Liver (tissue), 3 donors: ENCODE results near the gene CALML5.

Source experiments
- GABPA ChIP-seq, 2 donors: IDR thresholded peaks in 1 of 2; conservative IDR thresholded peaks in 1 of 2; 2 replicates each; pipeline ENCODE4 v1.6.1; 2016; ENCODE audit warnings: antibody characterized with exemption in 2 of 2, mild to moderate bottlenecking in 1 of 2, moderate library complexity in 1 of 2
- JUND ChIP-seq, 2 donors: IDR thresholded peaks; 2 replicates each; pipeline ENCODE4 v1.6.1; 2016; ENCODE audit warnings: antibody characterized with exemption in 2 of 2
- SP1 ChIP-seq: IDR thresholded peaks from 2 replicates; pipeline ENCODE4 v1.6.1; 2018; ENCODE audit warnings: antibody characterized with exemption, mild to moderate bottlenecking
- TAF1 ChIP-seq: conservative IDR thresholded peaks from 2 replicates; pipeline ENCODE4 v1.6.1; 2016; ENCODE audit warnings: antibody characterized with exemption, mild to moderate bottlenecking
- YY1 ChIP-seq: IDR thresholded peaks from 2 replicates; pipeline ENCODE4 v1.6.1; 2016; ENCODE audit warnings: antibody characterized with exemption, mild to moderate bottlenecking
- TF ChIP-seq, protein P1 (sequence below): IDR thresholded peaks from 2 replicates; pipeline ENCODE4 v1.6.1; 2016; ENCODE audit warnings: antibody characterized with exemption
- TF ChIP-seq, protein P2 (sequence below): IDR thresholded peaks from 2 replicates; pipeline ENCODE4 v1.6.1; 2016; ENCODE audit warnings: antibody characterized with exemption
- TF ChIP-seq, protein P3 (sequence below): fragments of 150-350 bp; IDR thresholded peaks from 2 replicates; pipeline ENCODE4 v1.5.1; 2017; ENCODE audit warnings: improper control_type of control experiment, low read depth, low read length; ENCODE audit not compliant: missing input control
- TF ChIP-seq, protein P4 (sequence below): IDR thresholded peaks from 2 replicates; pipeline ENCODE4 v1.6.1; 2016; ENCODE audit warnings: antibody characterized with exemption, mild to moderate bottlenecking
- donor health status: healthy.
- donor health status: healthy.

DNA sequence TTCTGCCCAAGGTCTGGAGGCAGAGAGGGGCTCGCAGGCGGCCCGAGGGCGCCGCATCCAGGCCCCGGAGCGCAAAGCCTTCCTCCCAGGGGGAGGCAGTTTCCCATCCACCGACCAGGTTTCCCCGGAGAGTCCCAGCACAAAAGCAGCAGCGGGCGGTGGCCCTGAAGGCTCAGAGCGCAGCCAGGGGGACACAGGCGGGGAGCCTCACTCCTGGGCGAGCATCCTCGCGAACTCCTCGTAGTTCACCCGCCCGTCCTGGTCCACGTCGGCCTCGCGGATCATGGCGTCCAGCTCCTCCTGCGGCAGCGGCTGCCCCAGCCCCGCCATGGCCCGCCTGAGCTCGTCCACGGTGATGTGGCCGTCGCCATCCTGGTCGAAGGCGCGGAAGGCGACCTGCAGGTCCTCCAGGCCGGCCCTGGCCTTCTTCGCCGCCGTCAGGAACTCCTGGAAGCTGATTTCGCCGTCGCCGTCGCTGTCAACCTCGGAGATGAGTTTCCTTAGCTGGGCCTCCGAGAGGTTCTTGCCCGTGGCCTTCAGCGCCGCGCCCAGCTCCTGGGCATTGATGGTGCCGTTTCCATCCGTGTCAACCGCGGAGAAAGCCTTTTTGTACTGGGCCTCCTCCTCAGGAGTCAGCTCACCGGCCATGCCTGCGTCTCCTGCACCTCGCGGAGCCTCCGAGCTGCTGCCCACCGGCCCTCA is 428 bp downstream of the CALML5 start:
- TF ChIP-seq, protein P1, sequence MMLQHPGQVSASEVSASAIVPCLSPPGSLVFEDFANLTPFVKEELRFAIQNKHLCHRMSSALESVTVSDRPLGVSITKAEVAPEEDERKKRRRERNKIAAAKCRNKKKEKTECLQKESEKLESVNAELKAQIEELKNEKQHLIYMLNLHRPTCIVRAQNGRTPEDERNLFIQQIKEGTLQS: no peak
- TF ChIP-seq, protein P2, sequence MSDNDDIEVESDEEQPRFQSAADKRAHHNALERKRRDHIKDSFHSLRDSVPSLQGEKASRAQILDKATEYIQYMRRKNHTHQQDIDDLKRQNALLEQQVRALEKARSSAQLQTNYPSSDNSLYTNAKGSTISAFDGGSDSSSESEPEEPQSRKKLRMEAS: no peak
- TF ChIP-seq TAF1 (no peak), JUND (IDR thresholded peaks at IDR 0.05) (no peak), SP1 (no peak), GABPA (IDR thresholded peaks at IDR 0.05 in 1 of 2, conservative IDR thresholded peaks at IDR 0.05 in 1 of 2) (no peak), YY1 (no peak)
- TF ChIP-seq, protein P3, sequence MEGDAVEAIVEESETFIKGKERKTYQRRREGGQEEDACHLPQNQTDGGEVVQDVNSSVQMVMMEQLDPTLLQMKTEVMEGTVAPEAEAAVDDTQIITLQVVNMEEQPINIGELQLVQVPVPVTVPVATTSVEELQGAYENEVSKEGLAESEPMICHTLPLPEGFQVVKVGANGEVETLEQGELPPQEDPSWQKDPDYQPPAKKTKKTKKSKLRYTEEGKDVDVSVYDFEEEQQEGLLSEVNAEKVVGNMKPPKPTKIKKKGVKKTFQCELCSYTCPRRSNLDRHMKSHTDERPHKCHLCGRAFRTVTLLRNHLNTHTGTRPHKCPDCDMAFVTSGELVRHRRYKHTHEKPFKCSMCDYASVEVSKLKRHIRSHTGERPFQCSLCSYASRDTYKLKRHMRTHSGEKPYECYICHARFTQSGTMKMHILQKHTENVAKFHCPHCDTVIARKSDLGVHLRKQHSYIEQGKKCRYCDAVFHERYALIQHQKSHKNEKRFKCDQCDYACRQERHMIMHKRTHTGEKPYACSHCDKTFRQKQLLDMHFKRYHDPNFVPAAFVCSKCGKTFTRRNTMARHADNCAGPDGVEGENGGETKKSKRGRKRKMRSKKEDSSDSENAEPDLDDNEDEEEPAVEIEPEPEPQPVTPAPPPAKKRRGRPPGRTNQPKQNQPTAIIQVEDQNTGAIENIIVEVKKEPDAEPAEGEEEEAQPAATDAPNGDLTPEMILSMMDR: no peak
- TF ChIP-seq, protein P4, sequence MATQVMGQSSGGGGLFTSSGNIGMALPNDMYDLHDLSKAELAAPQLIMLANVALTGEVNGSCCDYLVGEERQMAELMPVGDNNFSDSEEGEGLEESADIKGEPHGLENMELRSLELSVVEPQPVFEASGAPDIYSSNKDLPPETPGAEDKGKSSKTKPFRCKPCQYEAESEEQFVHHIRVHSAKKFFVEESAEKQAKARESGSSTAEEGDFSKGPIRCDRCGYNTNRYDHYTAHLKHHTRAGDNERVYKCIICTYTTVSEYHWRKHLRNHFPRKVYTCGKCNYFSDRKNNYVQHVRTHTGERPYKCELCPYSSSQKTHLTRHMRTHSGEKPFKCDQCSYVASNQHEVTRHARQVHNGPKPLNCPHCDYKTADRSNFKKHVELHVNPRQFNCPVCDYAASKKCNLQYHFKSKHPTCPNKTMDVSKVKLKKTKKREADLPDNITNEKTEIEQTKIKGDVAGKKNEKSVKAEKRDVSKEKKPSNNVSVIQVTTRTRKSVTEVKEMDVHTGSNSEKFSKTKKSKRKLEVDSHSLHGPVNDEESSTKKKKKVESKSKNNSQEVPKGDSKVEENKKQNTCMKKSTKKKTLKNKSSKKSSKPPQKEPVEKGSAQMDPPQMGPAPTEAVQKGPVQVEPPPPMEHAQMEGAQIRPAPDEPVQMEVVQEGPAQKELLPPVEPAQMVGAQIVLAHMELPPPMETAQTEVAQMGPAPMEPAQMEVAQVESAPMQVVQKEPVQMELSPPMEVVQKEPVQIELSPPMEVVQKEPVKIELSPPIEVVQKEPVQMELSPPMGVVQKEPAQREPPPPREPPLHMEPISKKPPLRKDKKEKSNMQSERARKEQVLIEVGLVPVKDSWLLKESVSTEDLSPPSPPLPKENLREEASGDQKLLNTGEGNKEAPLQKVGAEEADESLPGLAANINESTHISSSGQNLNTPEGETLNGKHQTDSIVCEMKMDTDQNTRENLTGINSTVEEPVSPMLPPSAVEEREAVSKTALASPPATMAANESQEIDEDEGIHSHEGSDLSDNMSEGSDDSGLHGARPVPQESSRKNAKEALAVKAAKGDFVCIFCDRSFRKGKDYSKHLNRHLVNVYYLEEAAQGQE: no peak
